SH-SY5Y (cell line): Measurements from ENCODE around the gene HOXB13.

Experiments
- GATA2 ChIP-seq: IDR thresholded peaks from 2 replicates; pipeline ENCODE4 v1.6.1; 2011; ENCODE audit warnings: mild to moderate bottlenecking, low read depth, low read length
- GATA3 ChIP-seq: IDR thresholded peaks from 2 replicates; pipeline ENCODE4 v1.6.1; 2011; ENCODE audit warnings: low read depth, mild to moderate bottlenecking, low read length, moderate library complexity

DNA sequence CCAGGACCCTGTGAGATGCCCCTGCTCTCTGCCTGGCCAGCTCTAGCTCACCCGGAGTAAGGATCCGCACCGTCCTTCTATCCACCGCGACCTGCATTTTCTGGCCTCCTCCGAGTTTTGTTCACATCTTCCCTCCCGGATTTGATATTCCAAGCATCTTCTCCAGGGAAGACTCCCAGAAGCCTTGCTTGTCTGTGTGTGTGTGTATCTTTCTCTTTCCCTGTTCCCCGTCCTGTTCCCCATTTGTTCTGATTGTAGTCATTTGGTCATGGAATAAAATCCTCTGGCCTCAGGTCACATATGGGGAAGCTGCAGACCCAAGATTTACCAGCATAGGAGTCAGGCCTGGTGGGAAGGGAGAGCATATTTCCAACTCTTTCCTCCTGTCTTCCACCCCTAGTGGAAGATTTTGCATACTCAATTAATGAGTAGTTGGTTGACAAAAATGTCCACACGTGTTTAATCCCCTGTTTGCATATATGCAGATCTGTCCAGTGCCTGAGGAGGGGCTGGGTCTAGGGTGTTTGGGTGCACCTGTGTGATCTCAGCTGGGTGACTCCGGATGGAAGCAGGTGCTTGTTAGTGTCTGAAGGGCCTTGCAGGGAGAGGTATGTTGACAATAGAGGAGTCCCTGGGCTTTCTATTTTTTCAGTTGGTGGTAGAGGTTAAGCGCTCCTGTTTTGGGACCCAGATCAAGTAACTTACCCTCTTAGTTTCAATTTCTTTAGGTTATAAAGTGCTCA is 8.1 kb downstream of the HOXB13 start:
- TF ChIP-seq GATA2 (no peak), GATA3 (no peak)
